ENCODE data around the gene PLXNA4.

PLXNA4 gene

GRCh38 chr7:132533916-132534315 lies 42.4 kb downstream of the PLXNA4 start:
- CTCF ChIA-PET = no interaction called here
- no peak for DNase-seq (ENCODE audit: low spot score)
- TF ChIP-seq CTCF (conservative IDR thresholded peaks at IDR 0.05; ENCODE audit: low read depth) = no peak
- no peak overlapping the region for H3K27ac ChIP-seq
- POLR2A ChIA-PET (ENCODE audit: low non-redundant PET) = no interaction called here

GRCh38 chr7:132532281-132532680 lies 44.0 kb downstream of the PLXNA4 start:
- H3K27ac ChIP-seq = no peak overlapping the region
- no peak for DNase-seq (ENCODE audit: low spot score)
- TF ChIP-seq CTCF (conservative IDR thresholded peaks at IDR 0.05; ENCODE audit: low read depth) = no peak
- POLR2A ChIA-PET (ENCODE audit: low non-redundant PET) = no interaction called here
- CTCF ChIA-PET = no interaction called here

GRCh38 chr7:132531562-132531961 lies 44.7 kb downstream of the PLXNA4 start:
- TF ChIP-seq CTCF (conservative IDR thresholded peaks at IDR 0.05; ENCODE audit: low read depth) = no peak
- ChIA-PET POLR2A (ENCODE audit: low non-redundant PET) (no interaction called here), CTCF (no interaction called here)
- no peak for DNase-seq (ENCODE audit: low spot score)
- no peak overlapping the region for H3K27ac ChIP-seq

GRCh38 chr7:132528695-132529094 lies 47.6 kb downstream of the PLXNA4 start:
- no peak overlapping the region for H3K27ac ChIP-seq
- no peak for DNase-seq (ENCODE audit: low spot score)
- TF ChIP-seq CTCF (conservative IDR thresholded peaks at IDR 0.05; ENCODE audit: low read depth) = no peak
- CTCF ChIA-PET = no interaction called here
- POLR2A ChIA-PET (ENCODE audit: low non-redundant PET) = no interaction called here

GRCh38 chr7:132527467-132528410 lies 48.5 kb downstream of the PLXNA4 start:
- TF ChIP-seq CTCF (conservative IDR thresholded peaks at IDR 0.05; ENCODE audit: low read depth) = no peak
- POLR2A ChIA-PET (ENCODE audit: low non-redundant PET) = no interaction called here
- CTCF ChIA-PET = no interaction called here
- DNase-seq (ENCODE audit: low spot score) = no peak
- H3K27ac ChIP-seq = no peak overlapping the region

- POLR2A ChIA-PET (ENCODE audit: low non-redundant PET) = no interaction called here
- no peak overlapping the region for H3K27ac ChIP-seq
- DNase-seq (ENCODE audit: low spot score) = no peak
- no peak for TF ChIP-seq CTCF (conservative IDR thresholded peaks at IDR 0.05; ENCODE audit: low read depth)
- CTCF ChIA-PET = no interaction called here
These were observed 50.0 kb downstream of the PLXNA4 start for GRCh38 chr7:132526111-132526740.
